ENCODE data around the gene PHF2. TPM values are rescaled to one million over a fixed set of nuclear protein-coding genes. Genes with fewer than 3 reads are reported as not detected.

The PHF2 gene
- total and polyA plus RNA-seq, 3 experiments from 2014 or later = 3.0 to 25.0 (median 22.4) TPM

DNA sequence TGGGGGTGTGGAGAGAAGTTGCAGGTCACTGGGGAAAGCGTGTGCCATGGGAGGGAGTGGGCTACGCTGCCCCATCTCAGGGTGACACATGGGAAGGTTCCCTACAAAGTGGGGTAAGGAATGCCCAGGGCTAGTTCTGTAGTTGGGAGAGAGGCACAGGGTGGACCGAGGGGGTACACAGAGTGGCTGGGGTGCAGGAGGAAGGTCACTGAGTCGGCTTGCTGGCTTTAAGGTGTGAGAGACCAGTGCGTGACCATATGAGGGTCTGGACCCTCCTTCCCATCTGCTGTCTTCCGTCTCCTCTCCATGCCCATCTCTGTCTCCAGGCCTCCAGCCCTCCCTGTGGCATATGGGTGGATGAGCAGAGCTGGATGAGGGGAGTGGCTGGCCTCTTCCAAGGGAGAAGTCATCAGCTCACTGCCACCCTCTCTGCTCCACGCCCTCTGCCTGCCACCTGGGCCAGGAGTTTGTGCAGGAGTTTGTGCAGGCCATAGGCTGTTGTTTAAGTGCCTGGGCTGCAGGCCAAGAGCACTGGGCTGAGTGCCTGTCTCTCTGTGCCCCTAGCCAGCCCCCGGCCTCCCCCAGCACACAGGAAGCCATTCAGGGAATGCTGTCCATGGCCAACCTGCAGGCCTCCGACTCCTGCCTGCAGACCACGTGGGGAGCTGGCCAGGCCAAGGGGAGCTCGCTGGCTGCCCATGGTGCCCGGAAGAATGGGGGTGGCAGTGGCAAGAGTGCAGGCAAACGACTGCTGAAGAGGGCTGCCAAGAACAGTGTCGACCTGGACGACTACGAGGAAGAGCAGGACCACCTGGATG, 96.8 kb downstream of the PHF2 start:
- no peak overlapping the region for H3K27ac ChIP-seq (ENCODE audit: low read depth, low read length)
- no peaks in the 10 kb centered on the region for H3K9me3 ChIP-seq (ENCODE audit: low read length)
- no peaks in the 10 kb centered on the region for H3K4me1 Mint-ChIP-seq
- H3K27me3 ChIP-seq (ENCODE audit: insufficient read depth, low read length, poor library complexity, severe bottlenecking) = no peaks in the 10 kb centered on the region
- peaks cover 0 to 61% (median 8%) of the 10 kb centered on the region in 3 donors for H3K36me3 Mint-ChIP-seq
- POLR2A ChIA-PET = no interaction called here
- no peak for DNase-seq
- H3K27me3 Mint-ChIP-seq = peaks cover 0 to 2% of the 10 kb centered on the region in 2 donors
- H3K27ac Mint-ChIP-seq = no peak overlapping the region
- peaks cover 6% of the 10 kb centered on the region for H3K36me3 ChIP-seq (ENCODE audit: insufficient read depth, low read length)
- no peak overlapping the region for H3K4me3 Mint-ChIP-seq
- CTCF ChIA-PET = no interaction called here
- no peaks in the 10 kb centered on the region for H3K9me3 Mint-ChIP-seq
- no peaks in the 10 kb centered on the region for H3K4me1 ChIP-seq (ENCODE audit: insufficient read depth, low read length)
- H3K4me3 ChIP-seq (ENCODE audit: low read length) = no peak overlapping the region

DNA sequence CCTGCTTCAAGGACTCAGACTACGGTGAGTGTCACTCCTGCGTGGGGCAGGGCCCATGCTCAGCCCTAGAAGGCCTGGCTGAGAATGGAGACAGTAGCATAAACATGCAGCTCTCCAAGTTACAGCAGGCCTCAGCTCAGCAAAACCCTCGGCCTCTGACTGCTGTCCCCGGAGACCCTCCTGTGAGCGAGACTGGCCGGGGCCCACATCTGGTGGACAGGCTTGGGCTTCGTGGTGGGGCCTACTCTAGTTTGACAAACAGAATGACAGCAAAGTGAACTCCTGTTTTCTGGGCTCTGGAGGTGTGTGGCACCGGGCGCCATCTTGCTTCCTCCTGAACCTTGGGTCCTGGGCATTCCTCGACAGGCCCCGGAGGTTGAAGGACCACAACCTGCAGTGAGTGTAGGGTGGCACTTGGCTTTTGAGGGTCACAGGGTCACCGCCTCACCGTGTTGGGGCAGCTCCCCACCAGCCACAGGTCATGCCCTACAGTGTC, 97.5 kb downstream of the PHF2 start:
- Mint-ChIP-seq H3K4me3 (no peak overlapping the region), H3K27ac (no peak overlapping the region), H3K27me3 (peaks cover 0 to 2% of the 10 kb centered on the region in 2 donors), H3K9me3 (no peaks in the 10 kb centered on the region), H3K36me3 (peaks cover 0 to 60% (median 8%) of the 10 kb centered on the region in 3 donors), H3K4me1 (no peaks in the 10 kb centered on the region)
- Histone ChIP-seq H3K9me3 (ENCODE audit: low read length) (no peaks in the 10 kb centered on the region), H3K27ac (ENCODE audit: low read depth, low read length) (no peak overlapping the region), H3K27me3 (ENCODE audit: insufficient read depth, low read length, poor library complexity, severe bottlenecking) (no peaks in the 10 kb centered on the region), H3K4me1 (ENCODE audit: insufficient read depth, low read length) (no peaks in the 10 kb centered on the region), H3K36me3 (ENCODE audit: insufficient read depth, low read length) (peaks cover 6% of the 10 kb centered on the region), H3K4me3 (ENCODE audit: low read length) (no peak overlapping the region)
- CTCF ChIA-PET = no interaction called here
- POLR2A ChIA-PET = no interaction called here
- DNase-seq = peak in 1 of 5 donors; percentile 42

DNA sequence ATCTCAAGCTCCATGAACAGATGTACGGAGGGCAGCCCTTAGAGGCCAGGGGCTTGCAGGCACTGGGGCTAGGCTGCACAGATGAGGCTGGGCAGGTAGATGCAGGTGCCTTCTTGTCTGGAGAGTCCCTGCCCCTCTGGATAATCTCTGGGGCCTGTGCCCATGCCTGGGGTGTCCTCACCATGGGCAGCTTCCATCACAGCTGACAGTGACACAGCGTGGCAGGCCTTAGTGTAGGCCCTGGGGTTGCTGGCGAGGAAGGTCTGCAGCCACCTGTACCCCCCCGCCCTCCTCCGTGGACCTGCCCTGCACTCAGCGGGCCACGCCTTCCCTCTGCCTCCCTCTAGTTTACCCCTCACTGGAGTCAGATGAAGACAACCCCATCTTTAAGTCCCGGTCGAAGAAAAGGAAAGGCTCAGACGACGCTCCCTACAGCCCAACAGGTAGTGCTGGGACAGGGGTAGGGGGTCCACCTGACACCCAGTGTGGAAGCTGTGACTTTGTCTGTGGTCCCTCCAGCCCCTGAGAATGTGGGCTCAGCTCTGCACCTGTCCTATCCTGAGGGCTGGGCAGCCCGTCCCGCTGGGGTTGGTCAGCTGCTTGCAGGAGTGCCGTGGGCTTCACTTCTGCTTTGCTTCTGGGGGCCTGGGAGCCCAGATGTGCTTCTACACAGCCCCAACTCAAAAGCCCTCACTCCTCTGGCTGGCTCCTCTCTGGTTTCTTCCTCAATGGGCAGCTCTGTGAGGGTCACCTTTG, 98.4 kb downstream of the PHF2 start:
- Mint-ChIP-seq H3K27ac (peak overlapping the region in 2 of 8 donors; percentile 18 to 26), H3K36me3 (peaks cover 0 to 59% (median 8%) of the 10 kb centered on the region in 3 donors), H3K4me1 (no peaks in the 10 kb centered on the region), H3K9me3 (no peaks in the 10 kb centered on the region), H3K27me3 (peaks cover 0 to 2% of the 10 kb centered on the region in 2 donors), H3K4me3 (no peak overlapping the region)
- POLR2A ChIA-PET = no interaction called here
- Histone ChIP-seq H3K27ac (ENCODE audit: low read depth, low read length) (no peak overlapping the region), H3K4me3 (ENCODE audit: low read length) (no peak overlapping the region), H3K36me3 (ENCODE audit: insufficient read depth, low read length) (peaks cover 6% of the 10 kb centered on the region), H3K27me3 (ENCODE audit: insufficient read depth, low read length, poor library complexity, severe bottlenecking) (no peaks in the 10 kb centered on the region), H3K9me3 (ENCODE audit: low read length) (no peaks in the 10 kb centered on the region), H3K4me1 (ENCODE audit: insufficient read depth, low read length) (no peaks in the 10 kb centered on the region)
- peak in 1 of 5 donors; percentile 26 for DNase-seq
- CTCF ChIA-PET = no interaction called here

DNA sequence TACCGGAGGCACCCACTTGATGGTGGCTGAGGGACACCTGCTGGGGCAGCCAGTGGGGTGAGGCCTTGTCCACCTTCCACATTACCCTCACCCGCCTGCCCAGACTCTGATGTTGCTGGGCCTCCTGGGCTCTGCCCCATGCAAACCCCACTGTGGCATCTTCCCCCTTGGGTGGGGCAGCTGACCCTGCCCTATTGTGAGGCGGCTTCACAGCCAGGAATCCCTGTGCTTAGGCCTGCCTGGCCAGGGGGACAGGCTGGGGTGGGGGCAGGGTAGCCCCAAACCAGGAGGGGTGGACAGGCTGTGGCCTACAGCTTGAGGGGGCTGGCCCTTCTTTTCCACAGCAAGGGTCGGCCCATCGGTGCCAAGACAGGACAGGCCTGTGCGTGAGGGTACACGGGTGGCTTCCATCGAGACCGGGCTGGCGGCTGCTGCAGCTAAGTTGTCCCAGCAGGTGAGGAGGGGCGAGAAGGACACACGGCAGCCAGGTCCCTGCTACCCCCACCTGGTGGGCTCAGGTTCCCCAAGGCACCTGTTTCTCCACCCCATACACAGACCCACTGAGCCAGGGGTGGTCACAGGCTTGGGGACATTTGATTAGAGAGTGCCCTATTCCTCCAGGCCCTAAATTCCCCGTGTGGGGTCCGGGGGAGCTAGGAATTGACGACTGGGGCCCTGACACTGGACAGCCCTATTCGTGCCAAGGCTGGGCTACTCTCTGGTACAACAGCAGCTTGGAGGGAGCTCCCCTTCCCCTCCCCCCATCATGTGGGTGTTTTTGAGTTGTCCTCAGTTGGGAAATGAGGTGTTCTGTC, 99.2 kb downstream of the PHF2 start:
- peaks cover 0 to 2% of the 10 kb centered on the region in 2 donors for H3K27me3 Mint-ChIP-seq
- ChIA-PET POLR2A (no interaction called here), CTCF (no interaction called here)
- peaks cover 0 to 56% (median 8%) of the 10 kb centered on the region in 3 donors for H3K36me3 Mint-ChIP-seq
- H3K4me3 ChIP-seq (ENCODE audit: low read length) = no peak overlapping the region
- DNase-seq = peak in 1 of 5 donors; percentile 29
- H3K9me3 Mint-ChIP-seq = no peaks in the 10 kb centered on the region
- peaks cover 6% of the 10 kb centered on the region for H3K36me3 ChIP-seq (ENCODE audit: insufficient read depth, low read length)
- H3K4me1 ChIP-seq (ENCODE audit: insufficient read depth, low read length) = no peaks in the 10 kb centered on the region
- no peaks in the 10 kb centered on the region for H3K4me1 Mint-ChIP-seq
- no peak overlapping the region for H3K4me3 Mint-ChIP-seq
- H3K27ac ChIP-seq (ENCODE audit: low read depth, low read length) = no peak overlapping the region
- no peaks in the 10 kb centered on the region for H3K9me3 ChIP-seq (ENCODE audit: low read length)
- H3K27ac Mint-ChIP-seq = no peak overlapping the region
- no peaks in the 10 kb centered on the region for H3K27me3 ChIP-seq (ENCODE audit: insufficient read depth, low read length, poor library complexity, severe bottlenecking)

- Mint-ChIP-seq H3K27me3 (peaks cover 0 to 2% of the 10 kb centered on the region in 2 donors), H3K27ac (no peak overlapping the region), H3K4me3 (no peak overlapping the region), H3K4me1 (no peaks in the 10 kb centered on the region), H3K9me3 (no peaks in the 10 kb centered on the region), H3K36me3 (peaks cover 0 to 56% (median 8%) of the 10 kb centered on the region in 3 donors)
- Histone ChIP-seq H3K4me1 (ENCODE audit: insufficient read depth, low read length) (no peaks in the 10 kb centered on the region), H3K27ac (ENCODE audit: low read depth, low read length) (no peak overlapping the region), H3K4me3 (ENCODE audit: low read length) (no peak overlapping the region), H3K36me3 (ENCODE audit: insufficient read depth, low read length) (peaks cover 6% of the 10 kb centered on the region), H3K9me3 (ENCODE audit: low read length) (no peaks in the 10 kb centered on the region), H3K27me3 (ENCODE audit: insufficient read depth, low read length, poor library complexity, severe bottlenecking) (no peaks in the 10 kb centered on the region)
- POLR2A ChIA-PET = no interaction called here
- no peak for DNase-seq
- CTCF ChIA-PET = no interaction called here
These were observed 100.1 kb downstream of the PHF2 start for GRCh38 chr9:93676310-93677047.

GRCh38 chr9:93677048-93677571, 100.7 kb downstream of the PHF2 start:
- Mint-ChIP-seq H3K4me3 (no peak overlapping the region), H3K9me3 (no peaks in the 10 kb centered on the region), H3K36me3 (peaks cover 0 to 56% (median 8%) of the 10 kb centered on the region in 3 donors), H3K4me1 (peaks cover 0 to 2% (median 0%) of the 10 kb centered on the region in 3 donors), H3K27me3 (peaks cover 0 to 3% of the 10 kb centered on the region in 2 donors), H3K27ac (peak overlapping the region in 1 of 8 donors; percentile 44)
- no peaks in the 10 kb centered on the region for H3K9me3 ChIP-seq (ENCODE audit: low read length)
- ChIA-PET CTCF (no interaction called here), POLR2A (no interaction called here)
- peak in 1 of 5 donors; percentile 29 for DNase-seq
- H3K27ac ChIP-seq (ENCODE audit: low read depth, low read length) = no peak overlapping the region
- peaks cover 6% of the 10 kb centered on the region for H3K36me3 ChIP-seq (ENCODE audit: insufficient read depth, low read length)
- no peaks in the 10 kb centered on the region for H3K27me3 ChIP-seq (ENCODE audit: insufficient read depth, low read length, poor library complexity, severe bottlenecking)
- H3K4me3 ChIP-seq (ENCODE audit: low read length) = no peak overlapping the region
- no peaks in the 10 kb centered on the region for H3K4me1 ChIP-seq (ENCODE audit: insufficient read depth, low read length)

DNA sequence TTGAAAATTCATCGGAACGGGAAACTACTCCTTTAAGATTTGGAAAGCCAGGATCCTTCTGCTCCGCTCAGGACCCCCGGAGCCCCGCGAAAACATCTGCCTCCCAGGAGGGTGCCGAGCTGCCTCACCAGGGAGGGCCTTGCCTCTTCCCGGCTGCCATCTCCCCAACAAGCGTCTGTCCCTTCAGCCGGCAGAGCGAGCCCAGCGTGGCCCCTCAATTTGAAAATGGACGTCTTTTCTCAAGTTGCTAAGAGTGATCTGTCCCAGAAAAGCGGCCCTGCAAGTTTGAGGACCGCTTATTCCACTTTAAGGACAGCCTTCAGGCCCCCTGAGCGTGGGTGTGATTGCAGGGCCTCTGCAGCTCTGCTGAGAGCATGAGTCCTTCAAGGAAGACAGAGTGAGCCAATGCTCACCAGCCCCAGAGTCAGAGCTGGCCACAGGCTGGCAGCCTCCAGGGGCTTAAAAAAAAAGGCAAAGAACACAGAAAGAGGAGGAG, 101.3 kb downstream of the PHF2 start:
- H3K36me3 Mint-ChIP-seq = peaks cover 0 to 55% (median 7%) of the 10 kb centered on the region in 3 donors
- no peak overlapping the region for H3K27ac ChIP-seq (ENCODE audit: low read depth, low read length)
- no peaks in the 10 kb centered on the region for H3K9me3 Mint-ChIP-seq
- no peak for DNase-seq
- peaks cover 6% of the 10 kb centered on the region for H3K36me3 ChIP-seq (ENCODE audit: insufficient read depth, low read length)
- H3K4me3 Mint-ChIP-seq = no peak overlapping the region
- H3K4me3 ChIP-seq (ENCODE audit: low read length) = no peak overlapping the region
- peaks cover 0 to 5% of the 10 kb centered on the region in 2 donors for H3K27me3 Mint-ChIP-seq
- POLR2A ChIA-PET = no interaction called here
- H3K4me1 Mint-ChIP-seq = peaks cover 0 to 2% (median 0%) of the 10 kb centered on the region in 3 donors
- peak overlapping the region in 2 of 8 donors; percentile 44 to 58 for H3K27ac Mint-ChIP-seq
- H3K4me1 ChIP-seq (ENCODE audit: insufficient read depth, low read length) = no peaks in the 10 kb centered on the region
- CTCF ChIA-PET = no interaction called here
- no peaks in the 10 kb centered on the region for H3K9me3 ChIP-seq (ENCODE audit: low read length)
- no peaks in the 10 kb centered on the region for H3K27me3 ChIP-seq (ENCODE audit: insufficient read depth, low read length, poor library complexity, severe bottlenecking)
